ENCODE measurements around the gene SELENOS.
A peak's percentile ranks its signal among the peaks of the same experiment; 100 is the strongest.

The SELENOS gene

GRCh38 chr15:101248274-101248673 lies 29.0 kb downstream of the SELENOS start:
- no peak overlapping the region for H3K27ac ChIP-seq (ENCODE audit: low read length, poor library complexity, severe bottlenecking)
- H3K14ac ChIP-seq (ENCODE audit: low read length in 2 of 2) = no peak overlapping the region
- H4K91ac ChIP-seq (ENCODE audit: low read length) = no peak overlapping the region
- H3K18ac ChIP-seq (ENCODE audit: low read depth in 1 of 2, low read length in 2 of 2) = no peak overlapping the region
- H2BK5ac ChIP-seq (ENCODE audit: low read depth, low read length, poor library complexity, severe bottlenecking) = no peak overlapping the region
- no peak overlapping the region for H2AK5ac ChIP-seq (ENCODE audit: low read length, severe bottlenecking)
- no peak overlapping the region for H3K4me3 ChIP-seq (ENCODE audit: insufficient read depth in 1 of 2, low read depth in 1 of 2, low read length in 2 of 2)
- no peak overlapping the region for H3K4me2 ChIP-seq (ENCODE audit: low read length, poor library complexity, severe bottlenecking)
- no peak overlapping the region for H3K4ac ChIP-seq (ENCODE audit: low read depth in 1 of 2, low read length in 2 of 2)
- no peaks in the 10 kb centered on the region for H3K79me1 ChIP-seq (replicated peaks; ENCODE audit: low read length, poor library complexity, severe bottlenecking)
- no peaks in the 10 kb centered on the region for H3K9me3 ChIP-seq (ENCODE audit: control insufficient read depth, low read length)
- WGBS = 89% methylated on average over 1 of the region's 3 CpGs
- H2BK120ac ChIP-seq (ENCODE audit: low read depth, low read length) = no peak overlapping the region
- no peak for DNase-seq
- H2AFZ ChIP-seq (ENCODE audit: low read depth, low read length) = no peak overlapping the region
- H2BK15ac ChIP-seq (ENCODE audit: low read depth, poor library complexity, severe bottlenecking) = no peak overlapping the region
- H3K27me3 ChIP-seq (ENCODE audit: control insufficient read depth in 1 of 2, insufficient read depth in 1 of 2, low read length in 2 of 2) = no peaks in the 10 kb centered on the region
- H3K9ac ChIP-seq (ENCODE audit: low read length) = no peak overlapping the region
- H2BK12ac ChIP-seq (ENCODE audit: low read length in 2 of 2) = no peak overlapping the region
- peaks cover 14% of the 10 kb centered on the region for H3K4me1 ChIP-seq (ENCODE audit: control insufficient read depth, insufficient read depth, low read depth, low read length)
- no peak overlapping the region for H4K8ac ChIP-seq (ENCODE audit: low read length)
- peaks cover 19 to 20% of the 10 kb centered on the region in 2 experiments for H3K36me3 ChIP-seq (ENCODE audit: control insufficient read depth in 1 of 2, insufficient read depth in 2 of 2, low read depth in 1 of 2, low read length in 2 of 2)
- no peak overlapping the region for H3K23ac ChIP-seq (ENCODE audit: low read length in 2 of 2)

- H3K79me1 ChIP-seq (replicated peaks; ENCODE audit: low read length, poor library complexity, severe bottlenecking) = no peaks in the 10 kb centered on the region
- peaks cover 18% of the 10 kb centered on the region for H3K4me1 ChIP-seq (ENCODE audit: control insufficient read depth, insufficient read depth, low read depth, low read length)
- no peak overlapping the region for H2BK5ac ChIP-seq (ENCODE audit: low read depth, low read length, poor library complexity, severe bottlenecking)
- H3K9ac ChIP-seq (ENCODE audit: low read length) = no peak overlapping the region
- peak overlapping the region in 1 of 2 experiments; percentile 34 for H2BK12ac ChIP-seq (ENCODE audit: low read length in 2 of 2)
- H2AK5ac ChIP-seq (ENCODE audit: low read length, severe bottlenecking) = no peak overlapping the region
- H3K18ac ChIP-seq (ENCODE audit: low read depth in 1 of 2, low read length in 2 of 2) = no peak overlapping the region
- no peak overlapping the region for H3K23ac ChIP-seq (ENCODE audit: low read length in 2 of 2)
- no peak overlapping the region for H3K4me3 ChIP-seq (ENCODE audit: insufficient read depth in 1 of 2, low read depth in 1 of 2, low read length in 2 of 2)
- H2BK120ac ChIP-seq (ENCODE audit: low read depth, low read length) = no peak overlapping the region
- H4K91ac ChIP-seq (ENCODE audit: low read length) = no peak overlapping the region
- no peak overlapping the region for H3K4ac ChIP-seq (ENCODE audit: low read depth in 1 of 2, low read length in 2 of 2)
- no peak overlapping the region for H4K8ac ChIP-seq (ENCODE audit: low read length)
- H3K4me2 ChIP-seq (ENCODE audit: low read length, poor library complexity, severe bottlenecking) = no peak overlapping the region
- H2AFZ ChIP-seq (ENCODE audit: low read depth, low read length) = no peak overlapping the region
- no peak overlapping the region for H2BK15ac ChIP-seq (ENCODE audit: low read depth, poor library complexity, severe bottlenecking)
- H3K36me3 ChIP-seq (ENCODE audit: control insufficient read depth in 1 of 2, insufficient read depth in 2 of 2, low read depth in 1 of 2, low read length in 2 of 2) = peaks cover 24 to 25% of the 10 kb centered on the region in 2 experiments
- DNase-seq = no peak
- no peaks in the 10 kb centered on the region for H3K9me3 ChIP-seq (ENCODE audit: control insufficient read depth, low read length)
- no peak overlapping the region for H3K14ac ChIP-seq (ENCODE audit: low read length in 2 of 2)
- WGBS = 94% methylated on average over 10 of the region's 10 CpGs
- no peak overlapping the region for H3K27ac ChIP-seq (ENCODE audit: low read length, poor library complexity, severe bottlenecking)
- H3K27me3 ChIP-seq (ENCODE audit: control insufficient read depth in 1 of 2, insufficient read depth in 1 of 2, low read length in 2 of 2) = no peaks in the 10 kb centered on the region
These were observed 30.2 kb downstream of the SELENOS start for GRCh38 chr15:101246824-101247745.

DNA sequence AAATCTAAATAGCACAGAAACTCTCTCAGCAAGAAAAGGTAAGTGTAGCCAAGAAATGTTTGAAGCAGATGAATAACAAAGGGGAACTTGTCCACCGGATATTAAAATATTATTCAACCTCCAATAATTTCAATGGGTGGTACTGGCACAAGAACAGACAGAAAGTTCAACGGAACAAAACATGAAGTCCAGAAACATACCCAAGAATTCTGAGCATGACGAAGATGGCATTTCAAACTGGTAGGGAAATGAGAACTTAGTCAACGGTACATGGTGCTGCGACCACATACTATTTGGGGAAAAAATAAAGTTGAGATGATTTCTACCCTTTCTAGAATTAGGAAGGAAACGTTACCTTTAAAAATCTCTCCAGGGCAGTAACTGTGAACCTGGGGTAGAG lies 30.9 kb downstream of the SELENOS start:
- Histone ChIP-seq H4K91ac (ENCODE audit: low read length) (no peak overlapping the region), H2BK15ac (ENCODE audit: low read depth, poor library complexity, severe bottlenecking) (no peak overlapping the region), H3K14ac (ENCODE audit: low read length in 2 of 2) (no peak overlapping the region), H3K18ac (ENCODE audit: low read depth in 1 of 2, low read length in 2 of 2) (no peak overlapping the region), H3K23ac (ENCODE audit: low read length in 2 of 2) (no peak overlapping the region), H3K36me3 (ENCODE audit: control insufficient read depth in 1 of 2, insufficient read depth in 2 of 2, low read depth in 1 of 2, low read length in 2 of 2) (peaks cover 26 to 29% of the 10 kb centered on the region in 2 experiments), H3K27me3 (ENCODE audit: control insufficient read depth in 1 of 2, insufficient read depth in 1 of 2, low read length in 2 of 2) (no peaks in the 10 kb centered on the region), H2AK5ac (ENCODE audit: low read length, severe bottlenecking) (no peak overlapping the region), H4K8ac (ENCODE audit: low read length) (no peak overlapping the region), H3K79me1 (replicated peaks; ENCODE audit: low read length, poor library complexity, severe bottlenecking) (no peaks in the 10 kb centered on the region), H3K27ac (ENCODE audit: low read length, poor library complexity, severe bottlenecking) (no peak overlapping the region), H3K4ac (ENCODE audit: low read depth in 1 of 2, low read length in 2 of 2) (no peak overlapping the region), H3K9ac (ENCODE audit: low read length) (no peak overlapping the region), H3K4me1 (ENCODE audit: control insufficient read depth, insufficient read depth, low read depth, low read length) (peaks cover 18% of the 10 kb centered on the region), H3K9me3 (ENCODE audit: control insufficient read depth, low read length) (no peaks in the 10 kb centered on the region), H3K4me2 (ENCODE audit: low read length, poor library complexity, severe bottlenecking) (no peak overlapping the region), H2AFZ (ENCODE audit: low read depth, low read length) (no peak overlapping the region), H2BK120ac (ENCODE audit: low read depth, low read length) (no peak overlapping the region), H2BK5ac (ENCODE audit: low read depth, low read length, poor library complexity, severe bottlenecking) (no peak overlapping the region), H2BK12ac (ENCODE audit: low read length in 2 of 2) (no peak overlapping the region), H3K4me3 (ENCODE audit: insufficient read depth in 1 of 2, low read depth in 1 of 2, low read length in 2 of 2) (no peak overlapping the region)
- no peak for DNase-seq
- WGBS = 97% methylated on average over 5 of the region's 6 CpGs

DNA sequence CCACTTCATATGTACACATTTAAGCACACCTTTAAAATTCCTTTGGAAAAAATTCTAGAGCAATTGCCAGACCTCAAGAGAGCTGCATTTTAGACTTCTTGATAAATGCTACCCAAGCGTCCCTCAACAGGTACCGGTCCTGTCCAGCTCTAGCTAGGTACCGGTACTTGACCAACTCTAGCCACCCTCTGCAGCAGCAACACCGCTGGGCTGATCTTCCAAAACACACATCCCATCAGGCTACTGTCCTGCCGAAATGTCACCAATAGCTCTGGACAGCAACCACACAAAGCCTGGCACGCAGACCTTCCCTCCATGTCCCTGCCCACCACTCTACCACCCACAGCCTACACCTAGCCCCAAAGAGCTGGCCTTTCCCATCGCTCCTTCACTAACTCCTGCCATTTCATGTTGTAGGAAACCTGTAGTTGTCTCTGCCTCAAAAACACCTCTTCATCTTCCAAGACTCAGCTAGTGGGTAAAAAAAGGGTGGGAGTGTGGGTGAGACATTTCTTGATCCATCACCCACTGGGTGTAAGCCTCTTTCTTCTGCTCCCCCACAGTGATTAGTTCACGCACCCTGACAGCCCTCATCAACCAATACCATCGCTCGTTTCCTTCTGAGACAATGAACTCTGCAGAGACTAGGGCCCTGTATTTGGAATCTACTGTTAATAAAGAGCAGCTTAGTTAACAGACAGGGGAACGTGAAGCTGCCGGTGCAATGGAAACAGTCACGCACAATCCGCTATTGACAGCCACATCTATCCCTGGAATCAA lies 32.2 kb downstream of the SELENOS start:
- Histone ChIP-seq H4K8ac (ENCODE audit: low read length) (no peak overlapping the region), H3K23ac (ENCODE audit: low read length in 2 of 2) (peak overlapping the region in 1 of 2 experiments; percentile 60), H3K36me3 (ENCODE audit: control insufficient read depth in 1 of 2, insufficient read depth in 2 of 2, low read depth in 1 of 2, low read length in 2 of 2) (peaks cover 28 to 29% of the 10 kb centered on the region in 2 experiments), H3K4me3 (ENCODE audit: insufficient read depth in 1 of 2, low read depth in 1 of 2, low read length in 2 of 2) (no peak overlapping the region), H2BK5ac (ENCODE audit: low read depth, low read length, poor library complexity, severe bottlenecking) (no peak overlapping the region), H3K27me3 (ENCODE audit: control insufficient read depth in 1 of 2, insufficient read depth in 1 of 2, low read length in 2 of 2) (no peaks in the 10 kb centered on the region), H2BK15ac (ENCODE audit: low read depth, poor library complexity, severe bottlenecking) (no peak overlapping the region), H3K9me3 (ENCODE audit: control insufficient read depth, low read length) (no peaks in the 10 kb centered on the region), H2BK120ac (ENCODE audit: low read depth, low read length) (no peak overlapping the region), H3K4ac (ENCODE audit: low read depth in 1 of 2, low read length in 2 of 2) (no peak overlapping the region), H3K27ac (ENCODE audit: low read length, poor library complexity, severe bottlenecking) (no peak overlapping the region), H3K79me1 (replicated peaks; ENCODE audit: low read length, poor library complexity, severe bottlenecking) (no peaks in the 10 kb centered on the region), H3K4me2 (ENCODE audit: low read length, poor library complexity, severe bottlenecking) (no peak overlapping the region), H3K14ac (ENCODE audit: low read length in 2 of 2) (peak overlapping the region in 1 of 2 experiments; percentile 6), H2AK5ac (ENCODE audit: low read length, severe bottlenecking) (no peak overlapping the region), H2BK12ac (ENCODE audit: low read length in 2 of 2) (no peak overlapping the region), H3K18ac (ENCODE audit: low read depth in 1 of 2, low read length in 2 of 2) (peak overlapping the region in 1 of 2 experiments; percentile 28), H3K4me1 (ENCODE audit: control insufficient read depth, insufficient read depth, low read depth, low read length) (peaks cover 18% of the 10 kb centered on the region), H4K91ac (ENCODE audit: low read length) (no peak overlapping the region), H2AFZ (ENCODE audit: low read depth, low read length) (no peak overlapping the region), H3K9ac (ENCODE audit: low read length) (peak overlapping the region; percentile 3)
- WGBS = 97% methylated on average over 13 of the region's 14 CpGs
- no peak for DNase-seq

Data from mesenchymal stem cell (in vitro differentiated cells and primary cell).